H7 (cell line): ENCODE measurements around the gene CSF1R. TPM values are rescaled to one million over a fixed set of nuclear protein-coding genes. Genes with fewer than 3 reads are reported as not detected.
A peak's percentile ranks its signal among the peaks of the same experiment; 100 is the strongest.

Experiments
- DNase-seq: peaks from one replicate; pipeline ENCODE4 v3.0.0; 2012
- H3K27me3 ChIP-seq: 2 replicates; pipeline ENCODE4 v1.6.0; 2011; ENCODE audit warnings: mild to moderate bottlenecking, low read length; ENCODE audit not compliant: control insufficient read depth, insufficient read depth
- H3K36me3 ChIP-seq: replicated peaks from 2 replicates; pipeline ENCODE4 v1.5.1; 2011; ENCODE audit warnings: low read length; ENCODE audit not compliant: control insufficient read depth, insufficient read depth
- H3K4me3 ChIP-seq: 2 replicates; pipeline ENCODE4 v1.5.1; 2011; ENCODE audit warnings: low read depth, mild to moderate bottlenecking, control low read depth, low read length, moderate library complexity; ENCODE audit not compliant: insufficient read depth
- total RNA-seq: library from RNA; depleted of rRNA; stranded (reverse); fragments of >200 nt; shearing (Covaris generic); gene quantifications from 2 replicates; pipeline ENCODE4 v1.2.3, GENCODE V29; 2014

CSF1R gene
- total RNA-seq, 1 experiment from 2014 or later: not detected

DNA sequence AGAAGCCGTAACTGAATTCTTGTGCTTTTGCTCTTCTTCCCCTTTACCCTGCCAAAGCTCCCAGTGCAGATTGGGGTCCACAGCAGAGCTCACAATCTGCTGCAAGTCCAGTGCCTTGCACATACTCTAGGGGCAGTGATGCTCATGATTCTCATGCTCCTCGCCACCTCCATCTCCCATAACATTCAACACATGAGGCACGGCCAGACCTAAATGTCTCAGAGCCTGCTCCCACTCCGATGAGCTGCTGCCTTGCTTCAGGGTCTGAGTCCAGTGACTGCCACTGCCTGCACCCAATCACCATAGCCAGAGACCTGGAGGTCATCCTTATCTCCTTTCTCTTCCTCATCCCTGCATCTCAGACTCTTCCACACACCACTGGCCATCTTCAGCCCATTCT, 10.5 kb downstream of the CSF1R start:
- peak; percentile 51 for DNase-seq

DNA sequence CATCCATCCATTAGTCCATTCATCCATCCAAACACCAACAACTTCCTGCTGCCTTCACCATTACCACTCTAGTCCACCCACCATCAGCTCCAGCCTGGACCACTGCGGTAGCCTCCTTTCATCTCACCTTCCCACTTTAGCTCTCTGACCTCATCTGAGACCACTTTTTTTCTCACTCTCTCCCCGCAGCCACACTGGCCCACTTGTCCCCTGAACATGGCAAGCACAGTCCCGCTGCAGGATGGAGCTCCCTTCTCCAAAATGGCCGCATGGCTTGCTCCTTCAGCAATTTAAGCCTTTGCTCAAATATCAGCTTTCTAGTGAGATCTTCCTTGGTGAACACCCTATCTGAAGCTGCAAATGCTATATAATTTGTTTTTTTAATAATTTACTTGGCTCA, 11.1 kb downstream of the CSF1R start:
- peak; percentile 6 for DNase-seq
- Histone ChIP-seq H3K27me3 (no peaks in the 10 kb centered on the region), H3K36me3 (no peaks in the 10 kb centered on the region), H3K4me3 (no peak overlapping the region)

More for the DNA sequence above, 10.5 kb downstream of the CSF1R start:
- Histone ChIP-seq H3K27me3 (no peaks in the 10 kb centered on the region), H3K36me3 (no peaks in the 10 kb centered on the region), H3K4me3 (no peak overlapping the region)

DNA sequence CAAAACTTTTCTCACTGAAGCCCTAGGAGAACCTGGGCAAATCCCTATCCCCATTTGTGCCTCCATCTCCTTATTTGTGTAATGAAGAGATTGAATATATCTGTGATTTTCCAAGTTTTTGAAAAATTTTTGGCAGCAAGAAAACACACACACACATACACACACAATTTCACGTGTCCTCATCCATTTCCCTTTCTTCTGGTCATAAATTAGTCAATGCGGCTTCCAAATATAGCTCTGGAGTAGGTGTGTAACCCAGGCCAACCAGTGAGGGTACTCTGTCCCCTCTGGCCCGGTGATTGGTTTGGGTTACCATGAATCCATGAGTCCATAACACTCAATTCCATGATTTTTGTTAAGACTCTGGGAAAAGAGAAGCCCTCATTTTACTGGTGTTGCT, 12.7 kb downstream of the CSF1R start:
- Histone ChIP-seq H3K4me3 (no peak overlapping the region), H3K36me3 (no peaks in the 10 kb centered on the region), H3K27me3 (no peaks in the 10 kb centered on the region)
- no peak for DNase-seq

DNA sequence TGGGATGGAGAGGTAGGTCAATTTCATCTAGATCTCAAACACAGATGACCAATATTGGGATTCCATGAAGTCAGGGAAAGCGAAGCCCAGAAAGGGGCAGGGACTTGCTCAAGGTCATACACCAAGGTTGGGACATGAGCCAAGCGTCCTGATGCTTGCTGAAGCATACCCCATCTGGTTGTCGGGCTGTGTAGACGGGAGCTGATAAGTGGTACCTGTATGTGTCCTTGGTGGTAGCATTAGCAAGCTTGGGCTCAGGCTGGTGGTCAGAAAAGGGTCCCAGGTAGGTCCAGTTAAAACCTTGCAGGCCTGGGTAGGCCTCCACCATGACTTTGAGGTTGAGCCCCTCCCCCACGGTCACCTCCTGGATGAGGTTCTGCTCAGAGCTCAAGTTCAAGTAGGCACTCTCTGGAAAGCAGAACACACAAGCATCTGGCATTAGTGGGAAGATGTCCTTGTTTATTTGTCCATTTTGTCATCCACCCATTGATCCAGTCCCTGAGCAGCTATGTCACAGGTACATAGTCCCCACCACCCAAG, 13.2 kb downstream of the CSF1R start:
- Histone ChIP-seq H3K36me3 (no peaks in the 10 kb centered on the region), H3K4me3 (no peak overlapping the region), H3K27me3 (no peaks in the 10 kb centered on the region)
- no peak for DNase-seq

DNA sequence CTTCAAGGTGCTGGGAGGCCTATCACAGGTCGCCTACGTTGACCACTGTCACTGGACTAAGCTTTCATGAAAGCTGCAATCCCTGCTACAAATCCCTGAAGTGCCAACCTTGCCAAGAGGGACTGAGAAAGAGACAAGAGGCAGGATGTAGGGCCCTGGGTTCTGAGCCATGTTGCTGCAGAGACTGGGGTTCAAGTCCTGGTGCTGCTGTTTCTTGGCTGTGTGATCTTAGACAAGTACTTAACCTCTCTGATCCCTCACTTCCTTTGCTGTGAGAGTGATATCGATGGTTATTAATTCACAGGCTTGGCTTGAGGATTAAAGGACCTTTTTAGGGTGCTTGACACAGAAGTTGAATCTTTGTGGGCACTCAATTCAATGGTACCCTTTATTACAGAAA, 15.5 kb downstream of the CSF1R start:
- no peak overlapping the region for H3K4me3 ChIP-seq
- H3K36me3 ChIP-seq: no peaks in the 10 kb centered on the region
- no peaks in the 10 kb centered on the region for H3K27me3 ChIP-seq
- DNase-seq: no peak

DNA sequence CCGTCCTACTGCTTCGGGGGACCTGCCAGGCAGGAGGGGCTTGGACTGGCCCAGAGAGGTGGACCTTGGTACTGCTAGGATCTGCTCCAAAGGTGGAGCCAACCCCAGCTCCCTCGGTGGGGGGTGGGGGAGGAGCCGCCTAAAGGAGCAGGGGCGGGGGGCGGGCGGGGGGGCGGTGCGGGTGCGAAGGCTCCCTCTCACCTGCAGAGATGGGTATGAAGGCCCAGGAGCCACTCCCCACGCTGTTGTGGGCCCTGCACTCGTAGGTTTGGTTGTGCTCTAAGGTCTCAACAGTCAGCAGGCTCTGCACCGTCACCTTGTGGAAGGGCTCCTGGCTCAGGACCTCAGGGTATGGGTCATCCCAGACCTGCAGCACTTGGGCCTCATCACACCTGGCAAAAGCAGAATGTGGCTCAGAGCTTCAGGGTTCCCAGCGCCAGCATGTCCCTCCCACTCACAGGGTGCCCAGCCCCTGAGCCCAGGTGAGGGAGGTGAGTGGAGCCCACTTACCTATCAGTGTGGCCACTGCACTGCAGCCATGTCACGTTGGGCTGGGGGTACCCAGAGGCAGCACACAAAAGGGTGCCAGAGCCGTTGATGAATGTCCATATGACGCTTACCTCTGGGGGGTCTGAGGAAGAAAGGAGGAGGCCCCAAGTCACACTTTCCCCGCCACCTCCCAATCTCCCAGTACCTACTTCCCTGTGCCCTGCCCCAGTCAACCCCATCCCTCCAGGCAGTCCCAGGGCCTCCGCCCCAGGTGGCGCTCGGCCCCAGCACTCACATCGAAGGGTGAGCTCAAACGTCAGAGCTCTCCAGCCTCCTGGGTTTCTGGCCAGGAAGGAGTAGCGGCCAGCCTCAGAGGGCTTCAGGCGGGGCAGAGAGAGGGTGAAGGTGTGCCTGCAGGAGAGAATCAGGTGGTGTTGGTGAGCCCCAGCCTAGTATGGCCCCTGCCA, 16.4 kb downstream of the CSF1R start:
- Histone ChIP-seq H3K27me3 (no peaks in the 10 kb centered on the region), H3K36me3 (no peaks in the 10 kb centered on the region), H3K4me3 (no peak overlapping the region)
- DNase-seq: peak; percentile 87

DNA sequence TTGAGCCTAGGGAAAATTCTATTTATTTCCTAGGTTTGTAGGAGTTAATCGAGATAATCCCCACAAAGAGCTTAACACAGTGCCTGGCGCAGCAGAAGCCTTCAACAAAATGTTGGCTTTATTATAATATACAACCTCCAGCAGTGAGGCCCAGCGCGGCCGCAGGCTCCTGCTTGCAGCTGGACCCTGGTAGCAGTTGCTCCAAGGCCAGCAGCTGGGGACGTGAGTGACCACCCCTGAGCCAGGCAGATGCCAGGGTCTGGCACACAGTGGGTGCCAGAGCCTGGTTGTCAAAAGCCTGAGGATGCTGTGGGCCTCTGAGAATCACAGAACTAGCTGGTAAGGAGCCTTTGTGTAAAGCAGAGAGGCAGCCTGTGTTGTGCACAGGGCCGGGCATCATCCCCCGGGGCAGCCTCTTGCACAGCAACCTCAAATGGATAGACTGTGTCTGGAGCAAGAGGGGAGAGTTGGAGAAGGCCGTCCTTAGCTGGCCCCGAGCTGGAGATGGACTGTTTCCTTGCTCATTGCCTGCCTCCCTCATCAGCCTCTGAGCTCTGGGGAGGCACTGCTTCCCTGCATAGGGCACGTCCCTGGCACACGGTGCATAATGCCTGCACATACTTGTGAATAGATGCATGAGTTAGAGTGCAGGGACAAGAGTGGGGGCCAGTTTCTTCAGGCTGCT, 17.3 kb downstream of the CSF1R start:
- Histone ChIP-seq H3K36me3 (no peaks in the 10 kb centered on the region), H3K27me3 (no peaks in the 10 kb centered on the region), H3K4me3 (no peak overlapping the region)
- DNase-seq: no peak

DNA sequence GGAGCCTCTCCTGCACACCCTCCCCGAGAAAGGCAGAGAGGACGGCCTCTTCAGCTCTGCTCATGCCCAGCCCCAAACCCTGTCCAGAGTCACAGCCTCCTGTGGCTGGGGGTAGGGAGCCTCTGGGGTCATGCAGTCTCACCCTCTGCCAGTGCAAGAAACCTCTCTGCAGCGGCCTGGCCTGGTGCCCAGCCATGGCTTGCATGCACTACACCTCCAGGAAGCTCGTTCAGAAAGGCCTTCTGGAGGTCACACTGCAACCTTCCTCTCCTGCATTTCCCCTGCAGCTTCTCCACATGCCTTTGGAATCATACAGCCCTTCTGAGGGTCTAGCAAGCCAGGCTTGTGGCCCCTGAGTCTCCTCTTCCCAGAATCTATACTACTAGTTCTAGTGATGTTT, 17.9 kb downstream of the CSF1R start:
- Histone ChIP-seq H3K4me3 (no peak overlapping the region), H3K27me3 (no peaks in the 10 kb centered on the region), H3K36me3 (no peaks in the 10 kb centered on the region)
- DNase-seq: no peak

DNA sequence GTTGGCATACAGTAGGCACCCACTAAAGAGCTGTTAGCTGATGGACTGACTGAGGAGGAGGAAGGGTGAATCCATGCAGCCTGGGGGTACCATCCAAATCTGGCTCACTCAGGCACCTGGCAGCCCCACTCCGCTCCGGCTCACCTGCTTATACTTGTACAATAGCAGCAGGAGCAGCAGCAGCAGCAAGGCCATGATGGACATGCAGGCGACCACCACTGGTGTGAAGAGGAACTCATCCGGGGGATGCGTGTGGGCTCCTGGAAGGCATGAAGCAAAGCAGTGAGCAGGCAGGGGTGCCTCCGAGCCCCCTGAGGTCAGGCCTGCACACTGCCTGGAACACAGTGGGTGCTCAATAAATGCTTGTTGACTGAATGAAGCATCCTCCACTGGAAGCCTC, 18.3 kb downstream of the CSF1R start:
- H3K4me3 ChIP-seq: no peak overlapping the region
- DNase-seq: no peak
- H3K27me3 ChIP-seq: no peaks in the 10 kb centered on the region
- H3K36me3 ChIP-seq: no peaks in the 10 kb centered on the region

DNA sequence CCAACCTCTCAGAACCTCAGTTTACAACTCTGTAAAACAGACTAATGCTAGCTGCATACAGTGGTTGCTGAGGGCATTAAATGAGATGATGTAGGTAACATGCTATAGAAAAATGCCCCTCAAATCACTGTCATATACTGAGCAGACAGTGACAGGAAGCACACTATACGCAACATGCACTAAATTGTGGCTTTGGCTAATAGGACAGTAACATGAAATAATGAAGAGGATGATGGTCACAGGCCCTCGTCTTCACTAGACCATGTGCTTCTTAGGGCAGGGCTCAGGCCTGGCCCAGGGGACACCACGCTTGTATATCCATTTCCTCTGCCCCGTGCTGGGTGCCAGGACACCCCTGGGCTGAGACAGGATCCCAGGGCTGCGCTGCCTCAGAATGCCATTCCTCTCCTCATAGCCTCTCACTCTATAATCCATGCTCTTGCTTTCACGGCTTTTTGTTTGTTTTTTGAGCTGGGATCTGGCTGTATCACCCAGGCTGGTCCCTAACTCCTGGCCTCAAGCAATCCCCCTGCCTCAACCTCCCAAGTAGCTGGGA, 18.9 kb downstream of the CSF1R start:
- Histone ChIP-seq H3K4me3 (no peak overlapping the region), H3K27me3 (no peaks in the 10 kb centered on the region), H3K36me3 (no peaks in the 10 kb centered on the region)
- DNase-seq: no peak

DNA sequence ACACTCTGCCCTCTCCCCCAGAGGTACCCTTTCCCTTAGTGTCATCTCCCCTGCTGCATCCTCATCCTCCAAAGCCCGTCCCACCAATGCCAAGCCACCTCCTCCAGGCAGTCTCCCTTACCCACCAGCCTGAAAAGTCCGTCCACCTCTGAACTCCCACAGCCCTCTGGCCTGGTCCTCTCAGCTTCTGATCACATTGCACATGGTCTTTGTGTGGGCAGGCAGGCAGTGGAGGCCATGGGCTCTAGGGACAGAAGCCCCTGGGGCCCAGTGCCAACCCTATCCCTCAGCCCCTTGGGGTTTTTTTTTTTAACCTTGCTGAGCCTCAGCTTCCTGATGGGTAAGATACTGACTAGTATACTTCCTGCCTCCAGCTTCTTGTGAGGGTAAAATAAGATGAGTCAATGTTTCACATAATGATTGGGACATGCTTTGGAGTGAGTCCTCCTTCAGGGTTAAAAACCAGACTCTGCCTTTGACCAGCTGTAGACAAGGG, 19.4 kb downstream of the CSF1R start:
- Histone ChIP-seq H3K36me3 (no peaks in the 10 kb centered on the region), H3K27me3 (no peaks in the 10 kb centered on the region), H3K4me3 (no peak overlapping the region)
- no peak for DNase-seq

DNA sequence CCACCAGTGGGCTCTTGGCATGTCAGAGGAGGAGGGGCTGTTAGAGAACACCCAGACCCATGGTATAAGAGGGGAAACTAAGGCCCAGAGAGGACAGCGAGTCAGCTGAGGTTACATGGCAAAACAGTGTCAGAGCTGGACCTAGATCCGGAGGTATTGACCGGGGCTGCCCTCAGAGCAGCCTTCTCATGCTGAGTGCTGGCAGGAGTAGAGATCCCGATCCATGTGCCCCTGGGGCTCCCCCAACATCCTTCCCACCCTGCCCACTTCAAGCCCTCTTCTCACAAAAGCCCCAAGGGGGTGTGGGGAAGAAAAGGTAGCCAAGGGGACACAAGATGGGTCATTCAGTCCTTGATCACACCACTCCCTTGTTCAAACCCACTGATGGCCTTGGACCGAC, 19.9 kb downstream of the CSF1R start:
- Histone ChIP-seq H3K27me3 (no peaks in the 10 kb centered on the region), H3K4me3 (no peak overlapping the region), H3K36me3 (no peaks in the 10 kb centered on the region)
- DNase-seq: no peak

DNA sequence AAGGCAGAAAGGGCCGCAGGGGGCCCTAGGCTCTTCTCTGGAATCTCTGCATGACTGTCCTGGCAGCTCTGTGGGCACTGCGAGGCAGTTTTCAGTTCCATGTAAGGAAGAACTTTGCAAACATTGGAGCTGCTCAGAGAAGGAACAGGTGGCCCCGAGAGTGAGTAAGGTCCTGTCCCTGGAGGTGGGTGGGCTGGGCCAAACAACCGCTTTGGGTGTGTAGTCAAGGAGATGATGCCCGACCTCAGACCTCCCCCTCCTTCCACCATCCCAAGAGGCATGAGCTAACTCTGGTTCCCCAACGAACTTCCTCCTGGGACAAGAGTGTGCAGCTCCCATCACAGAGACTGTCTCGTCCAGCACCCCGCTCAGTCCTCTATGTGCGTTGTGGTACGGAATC, 20.5 kb downstream of the CSF1R start:
- no peak for DNase-seq
- Histone ChIP-seq H3K4me3 (no peak overlapping the region), H3K36me3 (no peaks in the 10 kb centered on the region), H3K27me3 (no peaks in the 10 kb centered on the region)

DNA sequence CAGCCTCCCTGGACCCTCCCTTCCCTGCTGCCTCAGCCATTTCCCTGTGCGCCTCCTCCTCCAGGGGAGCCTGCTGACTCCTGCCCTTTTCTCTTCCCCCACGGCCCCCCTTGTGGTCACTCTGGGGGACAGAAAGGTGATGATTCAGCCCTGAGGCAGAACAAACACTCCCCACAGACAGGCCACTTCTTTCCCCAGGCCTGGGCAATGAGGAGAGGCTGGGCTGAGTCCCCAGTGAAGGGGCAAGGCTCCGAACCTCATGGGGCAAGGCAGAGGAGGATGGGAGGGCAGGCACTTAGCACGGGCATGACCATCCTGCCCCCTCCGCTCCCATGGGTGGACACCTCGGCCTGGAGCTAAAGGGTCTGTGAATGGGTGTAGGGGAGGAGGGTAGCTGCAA, 21.0 kb downstream of the CSF1R start:
- peak; percentile 67 for DNase-seq
- no peak overlapping the region for H3K4me3 ChIP-seq
- H3K27me3 ChIP-seq: no peaks in the 10 kb centered on the region
- no peaks in the 10 kb centered on the region for H3K36me3 ChIP-seq
